Stomach (tissue), 9 donors: ENCODE data around the gene ERLEC1. TPM values are rescaled to one million over a fixed set of nuclear protein-coding genes. Genes with fewer than 3 reads are reported as not detected.
"Not testable (repeated sequence)": the region's sequence is repeated elsewhere in the genome, so short reads cannot be mapped to it uniquely, and the experiment has no call there.

Experiments used
- DNase-seq, 2 donors: peaks; one replicate each; pipeline versions ENCODE4 v3.0.0 to v3.0.0-alpha.2; 2013 to 2019
- H3K27ac ChIP-seq, 5 donors: fragments of 200-600 bp in 4 of 5; sonication (generic) in 4 of 5; one replicate each; pipeline ENCODE4 v1.5.1; 2013 to 2019; ENCODE audit warnings: mild to moderate bottlenecking in 1 of 5, moderate library complexity in 1 of 5
- H3K27me3 ChIP-seq, 3 donors: fragments of 200-600 bp; sonication (generic); one replicate each; pipeline ENCODE4 v1.5.1; 2017 to 2019; ENCODE audit warnings: mixed run types in 1 of 3
- H3K36me3 ChIP-seq, 4 donors: fragments of 200-600 bp; sonication (generic); 1 replicate in 3 of 4; 2 replicates in 1 of 4; pipeline ENCODE4 v1.5.1; 2016 to 2019
- H3K4me1 ChIP-seq, 4 donors: fragments of 200-600 bp; sonication (generic); one replicate each; pipeline ENCODE4 v1.5.1; 2016 to 2019
- H3K4me3 ChIP-seq, 4 donors: fragments of 200-600 bp; sonication (generic) in 3 of 4; one replicate each; pipeline ENCODE4 v1.5.1; 2016 to 2019; ENCODE audit warnings: mild to moderate bottlenecking in 1 of 4
- H3K9me3 ChIP-seq, 4 donors: fragments of 200-600 bp; sonication (generic); one replicate each; pipeline ENCODE4 v1.5.1; 2016 to 2019
- EP300 ChIP-seq: sonication (generic); formaldehyde crosslinking; IDR thresholded peaks from one replicate; pipeline ENCODE4 v1.6.1; 2017; ENCODE audit warnings: antibody characterized with exemption
- POLR2A ChIP-seq, 4 donors: fragments of 450-650 bp; IDR thresholded peaks; one replicate each; pipeline ENCODE4 v1.6.1; 2016; ENCODE audit warnings: antibody characterized with exemption in 4 of 4, control low read depth in 2 of 4, mild to moderate bottlenecking in 1 of 4, moderate library complexity in 1 of 4
- POLR2AphosphoS5 ChIP-seq, 3 donors: sonication (generic); formaldehyde crosslinking; IDR thresholded peaks; one replicate each; pipeline ENCODE4 v1.6.1; 2016; ENCODE audit warnings: antibody characterized with exemption in 3 of 3
- WGBS, 5 donors: extraction: QIAGEN DNeasy Blood & Tissue Kit in 3 of 5; methylation state at CpG; one replicate each; pipeline versions ENCODE4 v1.1.5 to v1.1.7; 2013 to 2018; 5-methylcytosine and 5-hydroxymethylcytosine counted together
- intact Hi-C: fragments of 100-400 bp; cut with DNase I; formaldehyde crosslinking; loops from one replicate; pipeline ENCODE4 v1.15.1; 2023; ENCODE audit warnings: low total_unique reads
- polyA plus RNA-seq, 3 donors: library from polyadenylated mRNA; stranded (reverse); fragments of 200-250 nt; gene quantifications; one replicate each; pipeline ENCODE4 v1.2.3, GENCODE V29; 2013
- total RNA-seq, 5 donors: library from RNA; depleted of rRNA; stranded (reverse); fragments of >200 nt; gene quantifications; one replicate each; pipeline versions ENCODE4 v1.1.0 to v1.2.3, GENCODE V29; 2014 to 2016
- TF ChIP-seq, protein P1 (sequence below), 7 experiments: fragments of 450-650 bp in 4 of 7; fragments of 200-600 bp in 3 of 7; sonication (generic) in 3 of 7; IDR thresholded peaks; one replicate each; pipeline ENCODE4 v1.5.1; 2016 to 2019; ENCODE audit warnings: antibody characterized with exemption in 7 of 7, control low read depth in 2 of 7, mild to moderate bottlenecking in 1 of 7
- donor health status: healthy with polysubstance abuse.
- donor health status: Bipolar disorder and iron deficiency.
- donor health status: healthy.

The ERLEC1 gene
- total and polyA plus RNA-seq, 8 donors, result 7.0 to 225 (median 32.5) TPM

DNA sequence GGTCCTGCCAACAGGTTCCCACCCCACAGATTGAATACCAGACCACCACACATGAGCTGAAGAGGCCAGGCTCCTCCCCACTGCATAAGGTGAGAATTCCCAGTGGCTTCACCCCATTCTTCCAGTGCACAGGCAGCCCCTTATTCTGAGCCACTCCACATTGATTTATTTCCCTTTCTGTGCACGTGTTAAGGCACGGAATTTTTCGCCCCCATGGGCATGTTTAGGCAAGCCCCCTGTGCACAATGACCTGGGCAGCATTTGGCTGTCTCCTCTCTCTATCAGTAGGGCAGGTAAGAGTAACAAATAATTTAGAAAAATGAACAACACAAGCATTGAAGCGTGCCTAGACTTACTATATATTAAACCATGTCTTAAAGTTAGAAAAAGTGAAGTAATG is 34.5 kb upstream of the ERLEC1 start:
- H3K36me3 ChIP-seq, result peaks cover 8 to 40% (median 34%) of the 10 kb centered on the region in 4 donors
- no peaks in the 10 kb centered on the region for H3K27me3 ChIP-seq
- intact Hi-C loops, result no loop called here
- H3K27ac ChIP-seq, result no peak overlapping the region
- H3K9me3 ChIP-seq, result no peaks in the 10 kb centered on the region
- no peak for DNase-seq
- WGBS, 5 donors, result 89 to 97% (median 93%) methylated on average over 4 of the region's 4 CpGs
- no peak for TF ChIP-seq POLR2AphosphoS5 (IDR thresholded peaks at IDR 0.05)
- TF ChIP-seq EP300, result no peak
- TF ChIP-seq POLR2A (IDR thresholded peaks at IDR 0.05), result no peak
- TF ChIP-seq, protein P1, sequence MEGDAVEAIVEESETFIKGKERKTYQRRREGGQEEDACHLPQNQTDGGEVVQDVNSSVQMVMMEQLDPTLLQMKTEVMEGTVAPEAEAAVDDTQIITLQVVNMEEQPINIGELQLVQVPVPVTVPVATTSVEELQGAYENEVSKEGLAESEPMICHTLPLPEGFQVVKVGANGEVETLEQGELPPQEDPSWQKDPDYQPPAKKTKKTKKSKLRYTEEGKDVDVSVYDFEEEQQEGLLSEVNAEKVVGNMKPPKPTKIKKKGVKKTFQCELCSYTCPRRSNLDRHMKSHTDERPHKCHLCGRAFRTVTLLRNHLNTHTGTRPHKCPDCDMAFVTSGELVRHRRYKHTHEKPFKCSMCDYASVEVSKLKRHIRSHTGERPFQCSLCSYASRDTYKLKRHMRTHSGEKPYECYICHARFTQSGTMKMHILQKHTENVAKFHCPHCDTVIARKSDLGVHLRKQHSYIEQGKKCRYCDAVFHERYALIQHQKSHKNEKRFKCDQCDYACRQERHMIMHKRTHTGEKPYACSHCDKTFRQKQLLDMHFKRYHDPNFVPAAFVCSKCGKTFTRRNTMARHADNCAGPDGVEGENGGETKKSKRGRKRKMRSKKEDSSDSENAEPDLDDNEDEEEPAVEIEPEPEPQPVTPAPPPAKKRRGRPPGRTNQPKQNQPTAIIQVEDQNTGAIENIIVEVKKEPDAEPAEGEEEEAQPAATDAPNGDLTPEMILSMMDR (IDR thresholded peaks at IDR 0.05), result no peak
- H3K4me3 ChIP-seq, result no peak overlapping the region
- H3K4me1 ChIP-seq, result peaks cover 0 to 7% (median 0%) of the 10 kb centered on the region in 4 donors

GRCh38 chr2:53753041-53753440 is 33.8 kb upstream of the ERLEC1 start:
- no peak overlapping the region for H3K27ac ChIP-seq
- no peaks in the 10 kb centered on the region for H3K27me3 ChIP-seq
- peaks cover 0 to 7% (median 0%) of the 10 kb centered on the region in 4 donors for H3K4me1 ChIP-seq
- no peak for DNase-seq
- no peak overlapping the region for H3K4me3 ChIP-seq
- TF ChIP-seq POLR2AphosphoS5 (IDR thresholded peaks at IDR 0.05), result no peak
- TF ChIP-seq, protein P1 (IDR thresholded peaks at IDR 0.05), result no peak
- no peak for TF ChIP-seq EP300
- intact Hi-C loops, result no loop called here
- H3K9me3 ChIP-seq, result no peaks in the 10 kb centered on the region
- H3K36me3 ChIP-seq, result peaks cover 1 to 34% (median 30%) of the 10 kb centered on the region in 4 donors

DNA sequence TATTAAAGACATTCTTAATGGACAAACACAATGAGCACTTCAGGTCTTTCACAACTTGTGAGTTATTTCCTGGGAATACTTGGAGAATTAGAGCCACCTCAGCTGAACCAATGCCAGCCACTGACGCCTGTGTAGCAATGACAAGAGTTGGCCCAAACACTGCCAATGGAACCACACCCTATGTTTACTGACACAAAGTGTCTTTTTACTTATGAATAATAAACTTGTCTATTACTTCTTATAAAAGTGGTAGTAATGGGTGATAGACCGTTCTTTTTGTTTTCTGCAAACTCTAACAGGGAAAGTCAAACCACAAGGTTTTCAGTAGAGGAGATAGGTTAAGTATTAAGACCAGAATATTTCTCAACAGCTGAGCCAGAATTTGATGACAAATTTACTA is 31.7 kb upstream of the ERLEC1 start:
- intact Hi-C loops, result no loop called here

GRCh38 chr2:53756644-53757043 is 30.2 kb upstream of the ERLEC1 start:
- intact Hi-C loops, result no loop called here
- TF ChIP-seq, protein P1 (IDR thresholded peaks at IDR 0.05), result no peak
- Histone ChIP-seq H3K4me1 (peaks cover 0 to 6% (median 0%) of the 10 kb centered on the region in 4 donors), H3K9me3 (no peaks in the 10 kb centered on the region), H3K27ac (no peak overlapping the region), H3K27me3 (no peaks in the 10 kb centered on the region), H3K36me3 (peaks cover 0 to 55% (median 24%) of the 10 kb centered on the region in 4 donors), H3K4me3 (no peak overlapping the region)
- DNase-seq, result no peak
- 96 to 98% (median 97%) methylated on average over 15 of the region's 15 CpGs for whole genome bisulfite sequencing, 5 donors

More for the DNA sequence above, 31.7 kb upstream of the ERLEC1 start:
- Histone ChIP-seq H3K9me3 (no peaks in the 10 kb centered on the region), H3K27ac (no peak overlapping the region), H3K4me1 (peaks cover 0 to 7% (median 0%) of the 10 kb centered on the region in 4 donors), H3K36me3 (peaks cover 0 to 42% (median 22%) of the 10 kb centered on the region in 4 donors), H3K27me3 (no peaks in the 10 kb centered on the region), H3K4me3 (no peak overlapping the region)
- peak in 1 of 2 donors; percentile 35 for DNase-seq
- no peak for TF ChIP-seq POLR2AphosphoS5 (IDR thresholded peaks at IDR 0.05)
- no peak for TF ChIP-seq EP300
- TF ChIP-seq, protein P1 (IDR thresholded peaks at IDR 0.05), result no peak
- 39 to 70% (median 60%) methylated on average over 2 of the region's 2 CpGs for WGBS, 5 donors

DNA sequence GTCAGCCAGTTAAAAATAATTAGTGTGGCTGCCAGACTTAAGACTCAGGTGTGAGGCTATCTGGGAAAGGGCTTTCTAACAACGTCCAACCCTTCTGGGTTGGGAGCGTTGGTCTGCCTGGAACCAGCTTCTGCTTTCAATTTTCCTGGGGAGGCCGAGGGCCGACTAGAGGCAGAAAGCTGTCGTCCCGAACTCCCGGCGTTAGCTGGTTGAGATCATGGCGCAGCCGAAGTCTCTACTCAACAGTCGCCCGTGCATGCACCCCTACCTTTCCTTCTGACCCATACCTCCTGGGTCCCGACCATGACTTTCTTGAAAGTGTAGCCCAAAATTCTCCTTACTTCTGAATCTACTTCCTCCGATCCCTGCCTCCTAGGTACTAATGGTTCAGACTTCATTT is 29.6 kb upstream of the ERLEC1 start:
- H3K4me1 ChIP-seq, H3K27ac ChIP-seq, intact Hi-C loops, H3K27me3 ChIP-seq, H3K9me3 ChIP-seq, H3K4me3 ChIP-seq, DNase-seq: not testable (repeated sequence)
- peaks cover 3 to 55% (median 25%) of the 10 kb centered on the region in 4 donors for H3K36me3 ChIP-seq
- WGBS, 5 donors, result 98 to 100% (median 98%) methylated on average over 14 of the region's 14 CpGs
